ENCODE data around the gene PARP9. TPM values are rescaled to one million over a fixed set of nuclear protein-coding genes. Genes with fewer than 3 reads are reported as not detected.

The PARP9 gene
- total RNA-seq, 6 experiments from 2014 or later: 5.2 to 11.0 (median 9.7) TPM

GRCh38 chr3:122484985-122485384, 79.1 kb downstream of the PARP9 start:
- Mint-ChIP-seq H3K4me3 (peak overlapping the region; percentile 48), H3K27ac (peak overlapping the region; percentile 51), H3K4me1 (ENCODE audit: low read depth) (peaks cover 31% of the 10 kb centered on the region), H3K36me3 (ENCODE audit: low read depth) (peaks cover 27% of the 10 kb centered on the region), H3K27me3 (ENCODE audit: insufficient read depth) (no peaks in the 10 kb centered on the region; the same call in 1 of the 2 replicates), H3K9me3 (no peaks in the 10 kb centered on the region)
- peak; percentile 23 for DNase-seq
- TF ChIP-seq, protein P1, sequence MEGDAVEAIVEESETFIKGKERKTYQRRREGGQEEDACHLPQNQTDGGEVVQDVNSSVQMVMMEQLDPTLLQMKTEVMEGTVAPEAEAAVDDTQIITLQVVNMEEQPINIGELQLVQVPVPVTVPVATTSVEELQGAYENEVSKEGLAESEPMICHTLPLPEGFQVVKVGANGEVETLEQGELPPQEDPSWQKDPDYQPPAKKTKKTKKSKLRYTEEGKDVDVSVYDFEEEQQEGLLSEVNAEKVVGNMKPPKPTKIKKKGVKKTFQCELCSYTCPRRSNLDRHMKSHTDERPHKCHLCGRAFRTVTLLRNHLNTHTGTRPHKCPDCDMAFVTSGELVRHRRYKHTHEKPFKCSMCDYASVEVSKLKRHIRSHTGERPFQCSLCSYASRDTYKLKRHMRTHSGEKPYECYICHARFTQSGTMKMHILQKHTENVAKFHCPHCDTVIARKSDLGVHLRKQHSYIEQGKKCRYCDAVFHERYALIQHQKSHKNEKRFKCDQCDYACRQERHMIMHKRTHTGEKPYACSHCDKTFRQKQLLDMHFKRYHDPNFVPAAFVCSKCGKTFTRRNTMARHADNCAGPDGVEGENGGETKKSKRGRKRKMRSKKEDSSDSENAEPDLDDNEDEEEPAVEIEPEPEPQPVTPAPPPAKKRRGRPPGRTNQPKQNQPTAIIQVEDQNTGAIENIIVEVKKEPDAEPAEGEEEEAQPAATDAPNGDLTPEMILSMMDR (IDR thresholded peaks at IDR 0.05): no peak

DNA sequence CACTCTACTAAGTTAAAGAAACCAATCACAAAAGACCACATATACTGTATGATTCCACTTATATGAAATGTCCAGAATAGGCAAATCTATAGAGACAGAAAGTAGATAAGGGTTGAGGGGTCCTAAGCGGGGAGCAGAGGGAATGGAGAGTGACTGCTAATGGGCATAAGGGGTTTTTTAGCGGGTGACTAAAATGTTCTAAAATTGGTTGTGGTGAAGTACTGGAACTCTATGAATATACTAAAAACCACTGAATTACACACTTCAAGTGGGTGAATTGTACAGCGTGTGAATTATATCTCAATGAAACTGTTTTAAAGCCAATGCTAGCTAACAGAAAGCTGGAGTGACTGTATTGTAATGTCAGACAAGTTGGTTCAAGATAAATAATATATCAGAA, 82.7 kb downstream of the PARP9 start:
- peaks cover 31% of the 10 kb centered on the region for H3K4me1 Mint-ChIP-seq (ENCODE audit: low read depth)
- no peak overlapping the region for H3K4me3 Mint-ChIP-seq
- H3K9me3 Mint-ChIP-seq: no peaks in the 10 kb centered on the region
- no peak for DNase-seq
- TF ChIP-seq, protein P1 (IDR thresholded peaks at IDR 0.05): no peak
- H3K36me3 Mint-ChIP-seq (ENCODE audit: low read depth): peaks cover 16% of the 10 kb centered on the region
- no peaks in the 10 kb centered on the region for H3K27me3 Mint-ChIP-seq (ENCODE audit: insufficient read depth)
- no peak overlapping the region for H3K27ac Mint-ChIP-seq

Other genes starting within 250 kb of the PARP9 start
- under 1 TPM; 0.29 to 0.88 (median 0.49) TPM for gene CSTA, start 239.1 kb downstream of the PARP9 start, total RNA-seq (2021; fragmentation: NEBNext Ultra II Directional; extraction: Animal tissue kit (Norgen Biotek cat#: 25700))
- gene MIX23, start 181.1 kb downstream of the PARP9 start, total RNA-seq (2021; fragmentation: NEBNext Ultra II Directional; extraction: Animal tissue kit (Norgen Biotek cat#: 25700)): 10 to 100 TPM; 29.8 to 43.6 (median 40.6) TPM
- gene FAM162A, start 180.1 kb downstream of the PARP9 start, total RNA-seq (2021; fragmentation: NEBNext Ultra II Directional; extraction: Animal tissue kit (Norgen Biotek cat#: 25700)): 10 to 100 TPM; 28.4 to 37.5 (median 31.5) TPM
- gene WDR5B, start 148.2 kb downstream of the PARP9 start, total RNA-seq (2021; fragmentation: NEBNext Ultra II Directional; extraction: Animal tissue kit (Norgen Biotek cat#: 25700)): 1 to 10 TPM; 4.6 to 5.8 (median 5.4) TPM
- 100 to 1,000 TPM in 3 of 6 experiments, 10 to 100 TPM in 3; 93.5 to 105 (median 98.1) TPM for gene KPNA1, start 49.4 kb downstream of the PARP9 start, total RNA-seq (2021; fragmentation: NEBNext Ultra II Directional; extraction: Animal tissue kit (Norgen Biotek cat#: 25700))
- gene DTX3L, start within 50 bp of the PARP9 start, total RNA-seq (2021; fragmentation: NEBNext Ultra II Directional; extraction: Animal tissue kit (Norgen Biotek cat#: 25700)): 10 to 100 TPM in 5 of 6 experiments, 1 to 10 TPM in 1; 6.2 to 16.7 (median 15.6) TPM
- not detected for gene PARP15, start 13.3 kb upstream of the PARP9 start, total RNA-seq (2021; fragmentation: NEBNext Ultra II Directional; extraction: Animal tissue kit (Norgen Biotek cat#: 25700))
- gene PARP14, start 116.5 kb upstream of the PARP9 start, total RNA-seq (2021; fragmentation: NEBNext Ultra II Directional; extraction: Animal tissue kit (Norgen Biotek cat#: 25700)): 10 to 100 TPM in 4 of 6 experiments, 1 to 10 TPM in 2; 5.3 to 16.1 (median 12.8) TPM
- 1 to 10 TPM; 1.5 to 3.2 (median 2.6) TPM for gene HSPBAP1, start 229.5 kb upstream of the PARP9 start, total RNA-seq (2021; fragmentation: NEBNext Ultra II Directional; extraction: Animal tissue kit (Norgen Biotek cat#: 25700))
- gene SLC49A4, start 230.8 kb upstream of the PARP9 start, total RNA-seq (2021; fragmentation: NEBNext Ultra II Directional; extraction: Animal tissue kit (Norgen Biotek cat#: 25700)): 10 to 100 TPM; 10.2 to 10.8 (median 10.7) TPM

Measured in HFFc6 (cell line).